Activated CD8-positive, alpha-beta memory T cell treated with anti-CD3 and anti-CD28 coated beads for 36 hours (primary cell): ENCODE data around the gene IGF1. TPM values are rescaled to one million over a fixed set of nuclear protein-coding genes. Genes with fewer than 3 reads are reported as not detected.
"Not testable (repeated sequence)": the region's sequence is repeated elsewhere in the genome, so short reads cannot be mapped to it uniquely, and the experiment has no call there.

Experiments used
- CTCF ChIA-PET: fragments of 350-600 bp; sonication (Branson Sonifier 250); formaldehyde crosslinking; loops from one replicate; lab custom pipeline; 2021; ENCODE audit warnings: antibody characterized with exemption; lab: Charles Lee
- POLR2A ChIA-PET: fragments of 350-600 bp; sonication (Branson Sonifier 250); formaldehyde crosslinking; loops from one replicate; lab custom pipeline; 2021; ENCODE audit warnings: antibody characterized with exemption; lab: Charles Lee
- total RNA-seq, 2 experiments: library from RNA; stranded (reverse); gene quantifications; one replicate each; pipeline ENCODE4 v1.2.3, GENCODE V29; 2021

The IGF1 gene
- total RNA-seq, 2 experiments from 2014 or later = 0.78 to 0.80 TPM

GRCh38 chr12:102468261-102468915 lies 12.0 kb downstream of the IGF1 start:
- POLR2A ChIA-PET = no interaction called here

GRCh38 chr12:102465762-102466560 lies 14.4 kb downstream of the IGF1 start:
- ChIA-PET POLR2A (no interaction called here), CTCF (no interaction called here)

More at GRCh38 chr12:102468261-102468915, 12.0 kb downstream of the IGF1 start:
- CTCF ChIA-PET = no interaction called here

- POLR2A ChIA-PET = no interaction called here
- CTCF ChIA-PET = interaction anchor here (0.9 kb wide), 1 partner anchor 20 kb away, joined by 3 read pairs; no protein-coding TSS in a partner anchor
These were observed 16.6 kb downstream of the IGF1 start for GRCh38 chr12:102463659-102464249.

GRCh38 chr12:102462795-102463465 lies 17.4 kb downstream of the IGF1 start:
- POLR2A ChIA-PET = no interaction called here
- CTCF ChIA-PET = no interaction called here

GRCh38 chr12:102462386-102462785 lies 18.0 kb downstream of the IGF1 start:
- ChIA-PET POLR2A (no interaction called here), CTCF (no interaction called here)

GRCh38 chr12:102461501-102461900 lies 18.9 kb downstream of the IGF1 start:
- ChIA-PET CTCF (no interaction called here), POLR2A (no interaction called here)

- ChIA-PET POLR2A (no interaction called here), CTCF (no interaction called here)
These were observed 21.0 kb downstream of the IGF1 start for GRCh38 chr12:102459314-102459713.

- ChIA-PET CTCF (no interaction called here), POLR2A (no interaction called here)
These were observed 25.3 kb downstream of the IGF1 start for GRCh38 chr12:102454808-102455760.

GRCh38 chr12:102454330-102454729 lies 26.0 kb downstream of the IGF1 start:
- ChIA-PET POLR2A (no interaction called here), CTCF (no interaction called here)

GRCh38 chr12:102452605-102453004 lies 27.8 kb downstream of the IGF1 start:
- ChIA-PET CTCF (no interaction called here), POLR2A (no interaction called here)

- POLR2A ChIA-PET = not testable (repeated sequence)
These were observed 31.3 kb downstream of the IGF1 start for GRCh38 chr12:102449018-102449417.

GRCh38 chr12:102447426-102447825 lies 32.9 kb downstream of the IGF1 start:
- POLR2A ChIA-PET, CTCF ChIA-PET: not testable (repeated sequence)

More at GRCh38 chr12:102449018-102449417, 31.3 kb downstream of the IGF1 start:
- CTCF ChIA-PET = not testable (repeated sequence)

- CTCF ChIA-PET = no interaction called here
- POLR2A ChIA-PET = no interaction called here
These were observed 35.7 kb downstream of the IGF1 start for GRCh38 chr12:102444707-102445106.

- ChIA-PET CTCF (no interaction called here), POLR2A (no interaction called here)
These were observed 36.3 kb downstream of the IGF1 start for GRCh38 chr12:102444093-102444492.

- ChIA-PET CTCF (no interaction called here), POLR2A (interaction anchor here (1.4 kb wide), 1 partner anchor 19 kb away, joined by 3 read pairs; no protein-coding TSS in a partner anchor)
These were observed 39.2 kb downstream of the IGF1 start for GRCh38 chr12:102441077-102441596.

- ChIA-PET CTCF (interaction anchor here (0.7 kb wide), 1 partner anchor 318 kb away, joined by 3 read pairs; no protein-coding TSS in a partner anchor), POLR2A (no interaction called here)
These were observed 40.6 kb downstream of the IGF1 start for GRCh38 chr12:102439426-102440405.

GRCh38 chr12:102438827-102439210 lies 41.5 kb downstream of the IGF1 start:
- POLR2A ChIA-PET = no interaction called here
- CTCF ChIA-PET = interaction anchor here (0.7 kb wide), 1 partner anchor 317 kb away, joined by 3 read pairs; no protein-coding TSS in a partner anchor
